HEK293 (cell line): Measurements from ENCODE around the gene TMEM233.

ENCODE experiments used
- ATF2 ChIP-seq: fragments of 450-650 bp; formaldehyde crosslinking; IDR thresholded peaks from 2 replicates; pipeline ENCODE4 v1.5.1; 2016; ENCODE audit warnings: missing biosample characterization, missing genetic modification characterization, low read depth
- MEIS1 ChIP-seq: sonication (generic); formaldehyde crosslinking; IDR thresholded peaks from 2 replicates; pipeline ENCODE4 v1.8.1; 2022; ENCODE audit warnings: missing genetic modification reagents, mild to moderate bottlenecking, borderline replicate concordance
- PRDM10 ChIP-seq: fragments of 450-650 bp; formaldehyde crosslinking; IDR thresholded peaks from 2 replicates; pipeline ENCODE4 v1.5.1; 2016; ENCODE audit warnings: missing biosample characterization, missing genetic modification characterization
- SP7 ChIP-seq: fragments of 450-650 bp; formaldehyde crosslinking; IDR thresholded peaks from 2 replicates; pipeline ENCODE4 v1.5.1; 2016; ENCODE audit warnings: missing biosample characterization, missing genetic modification characterization
- YY1 ChIP-seq: fragments of 450-650 bp; formaldehyde crosslinking; IDR thresholded peaks from 2 replicates; pipeline ENCODE4 v1.5.1; 2018; ENCODE audit warnings: missing biosample characterization, missing genetic modification characterization
- ZBTB17 ChIP-seq: fragments of 450-650 bp; formaldehyde crosslinking; IDR thresholded peaks from 2 replicates; pipeline ENCODE4 v1.5.1; 2016; ENCODE audit warnings: missing biosample characterization, missing genetic modification characterization
- ZEB2 ChIP-seq: fragments of 450-650 bp; formaldehyde crosslinking; IDR thresholded peaks from 2 replicates; pipeline ENCODE4 v1.5.1; 2016; ENCODE audit warnings: missing biosample characterization, missing genetic modification characterization
- TF ChIP-seq, protein P1 (sequence below): fragments of 450-650 bp; formaldehyde crosslinking; IDR thresholded peaks from 2 replicates; pipeline ENCODE4 v1.5.1; 2016; ENCODE audit warnings: missing biosample characterization, missing genetic modification characterization
- TF ChIP-seq, protein P2 (sequence below): fragments of 450-650 bp; formaldehyde crosslinking; IDR thresholded peaks from 2 replicates; pipeline ENCODE4 v1.5.1; 2016; ENCODE audit warnings: missing biosample characterization, missing genetic modification characterization
- TF ChIP-seq, protein P3 (sequence below): fragments of 450-650 bp; formaldehyde crosslinking; IDR thresholded peaks from 2 replicates; pipeline ENCODE4 v1.5.1; 2016; ENCODE audit warnings: missing biosample characterization, missing genetic modification characterization

DNA sequence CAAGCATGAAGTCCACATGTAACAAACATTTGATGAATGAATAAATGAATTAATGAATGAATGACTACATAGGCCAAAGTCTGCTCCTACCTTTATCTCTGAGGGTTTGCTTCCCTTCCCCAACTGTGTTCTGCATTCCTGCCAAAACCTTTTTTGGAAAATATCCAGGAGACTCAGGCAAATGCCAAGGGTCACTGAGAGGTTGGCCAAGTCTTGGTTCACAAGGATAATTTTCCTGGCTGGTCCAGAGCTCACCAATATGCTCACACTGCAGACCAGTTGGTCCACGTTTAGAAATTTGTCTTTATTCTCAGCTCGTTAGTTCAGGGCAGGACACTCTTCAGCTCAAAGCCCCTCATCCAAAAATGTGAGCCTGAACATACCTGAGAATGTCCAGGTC lies 10.2 kb downstream of the TMEM233 start:
- TF ChIP-seq, protein P1, sequence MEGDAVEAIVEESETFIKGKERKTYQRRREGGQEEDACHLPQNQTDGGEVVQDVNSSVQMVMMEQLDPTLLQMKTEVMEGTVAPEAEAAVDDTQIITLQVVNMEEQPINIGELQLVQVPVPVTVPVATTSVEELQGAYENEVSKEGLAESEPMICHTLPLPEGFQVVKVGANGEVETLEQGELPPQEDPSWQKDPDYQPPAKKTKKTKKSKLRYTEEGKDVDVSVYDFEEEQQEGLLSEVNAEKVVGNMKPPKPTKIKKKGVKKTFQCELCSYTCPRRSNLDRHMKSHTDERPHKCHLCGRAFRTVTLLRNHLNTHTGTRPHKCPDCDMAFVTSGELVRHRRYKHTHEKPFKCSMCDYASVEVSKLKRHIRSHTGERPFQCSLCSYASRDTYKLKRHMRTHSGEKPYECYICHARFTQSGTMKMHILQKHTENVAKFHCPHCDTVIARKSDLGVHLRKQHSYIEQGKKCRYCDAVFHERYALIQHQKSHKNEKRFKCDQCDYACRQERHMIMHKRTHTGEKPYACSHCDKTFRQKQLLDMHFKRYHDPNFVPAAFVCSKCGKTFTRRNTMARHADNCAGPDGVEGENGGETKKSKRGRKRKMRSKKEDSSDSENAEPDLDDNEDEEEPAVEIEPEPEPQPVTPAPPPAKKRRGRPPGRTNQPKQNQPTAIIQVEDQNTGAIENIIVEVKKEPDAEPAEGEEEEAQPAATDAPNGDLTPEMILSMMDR (tag by site-specific recombination) = no peak
- TF ChIP-seq, protein P2, sequence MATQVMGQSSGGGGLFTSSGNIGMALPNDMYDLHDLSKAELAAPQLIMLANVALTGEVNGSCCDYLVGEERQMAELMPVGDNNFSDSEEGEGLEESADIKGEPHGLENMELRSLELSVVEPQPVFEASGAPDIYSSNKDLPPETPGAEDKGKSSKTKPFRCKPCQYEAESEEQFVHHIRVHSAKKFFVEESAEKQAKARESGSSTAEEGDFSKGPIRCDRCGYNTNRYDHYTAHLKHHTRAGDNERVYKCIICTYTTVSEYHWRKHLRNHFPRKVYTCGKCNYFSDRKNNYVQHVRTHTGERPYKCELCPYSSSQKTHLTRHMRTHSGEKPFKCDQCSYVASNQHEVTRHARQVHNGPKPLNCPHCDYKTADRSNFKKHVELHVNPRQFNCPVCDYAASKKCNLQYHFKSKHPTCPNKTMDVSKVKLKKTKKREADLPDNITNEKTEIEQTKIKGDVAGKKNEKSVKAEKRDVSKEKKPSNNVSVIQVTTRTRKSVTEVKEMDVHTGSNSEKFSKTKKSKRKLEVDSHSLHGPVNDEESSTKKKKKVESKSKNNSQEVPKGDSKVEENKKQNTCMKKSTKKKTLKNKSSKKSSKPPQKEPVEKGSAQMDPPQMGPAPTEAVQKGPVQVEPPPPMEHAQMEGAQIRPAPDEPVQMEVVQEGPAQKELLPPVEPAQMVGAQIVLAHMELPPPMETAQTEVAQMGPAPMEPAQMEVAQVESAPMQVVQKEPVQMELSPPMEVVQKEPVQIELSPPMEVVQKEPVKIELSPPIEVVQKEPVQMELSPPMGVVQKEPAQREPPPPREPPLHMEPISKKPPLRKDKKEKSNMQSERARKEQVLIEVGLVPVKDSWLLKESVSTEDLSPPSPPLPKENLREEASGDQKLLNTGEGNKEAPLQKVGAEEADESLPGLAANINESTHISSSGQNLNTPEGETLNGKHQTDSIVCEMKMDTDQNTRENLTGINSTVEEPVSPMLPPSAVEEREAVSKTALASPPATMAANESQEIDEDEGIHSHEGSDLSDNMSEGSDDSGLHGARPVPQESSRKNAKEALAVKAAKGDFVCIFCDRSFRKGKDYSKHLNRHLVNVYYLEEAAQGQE (tag by site-specific recombination) = no peak
- TF ChIP-seq ZBTB17 = no peak
- TF ChIP-seq, protein P3, sequence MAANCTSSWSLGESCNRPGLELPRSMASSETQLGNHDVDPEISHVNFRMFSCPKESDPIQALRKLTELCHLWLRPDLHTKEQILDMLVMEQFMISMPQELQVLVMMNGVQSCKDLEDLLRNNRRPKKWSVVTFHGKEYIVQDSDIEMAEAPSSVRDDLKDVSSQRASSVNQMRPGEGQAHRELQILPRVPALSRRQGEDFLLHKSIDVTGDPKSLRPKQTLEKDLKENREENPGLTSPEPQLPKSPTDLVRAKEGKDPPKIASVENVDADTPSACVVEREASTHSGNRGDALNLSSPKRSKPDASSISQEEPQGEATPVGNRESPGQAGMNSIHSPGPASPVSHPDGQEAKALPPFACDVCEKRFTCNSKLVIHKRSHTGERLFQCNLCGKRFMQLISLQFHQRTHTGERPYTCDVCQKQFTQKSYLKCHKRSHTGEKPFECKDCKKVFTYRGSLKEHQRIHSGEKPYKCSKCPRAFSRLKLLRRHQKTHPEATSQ = no peak
- no peak for TF ChIP-seq MEIS1
- no peak for TF ChIP-seq SP7
- TF ChIP-seq ZEB2 (tag by site-specific recombination) = no peak
- no peak for TF ChIP-seq ATF2
- TF ChIP-seq YY1 (tag by site-specific recombination) = no peak
- TF ChIP-seq PRDM10 (tag by site-specific recombination) = no peak
